Neuronal stem cell (in vitro differentiated cells): Measurements from ENCODE around the gene ACTL7B.
"Not testable (repeated sequence)": the region's sequence is repeated elsewhere in the genome, so short reads cannot be mapped to it uniquely, and the experiment has no call there.

Source experiments
- DNase-seq: peaks from one replicate; pipeline ENCODE4 v3.0.0-alpha.2; 2013; ENCODE audit warnings: low spot score
- H2AFZ ChIP-seq: one replicate; pipeline ENCODE4 v1.6.1; 2013; ENCODE audit warnings: mild to moderate bottlenecking, low read length, inconsistent platforms
- H2AK5ac ChIP-seq: 2 replicates; pipeline ENCODE4 v1.6.1; 2013; ENCODE audit warnings: low read depth, mild to moderate bottlenecking, inconsistent platforms, low read length, moderate library complexity, mixed read lengths
- H2BK120ac ChIP-seq: 2 replicates; pipeline ENCODE4 v1.6.1; 2013; ENCODE audit warnings: low read depth, mild to moderate bottlenecking, inconsistent platforms, low read length, moderate library complexity, mixed read lengths
- H2BK12ac ChIP-seq: one replicate; pipeline ENCODE4 v1.6.1; 2013; ENCODE audit warnings: low read length, inconsistent platforms
- H2BK15ac ChIP-seq: 2 replicates; pipeline ENCODE4 v1.6.1; 2013; ENCODE audit warnings: mild to moderate bottlenecking, low read length, inconsistent platforms, mixed read lengths
- H2BK5ac ChIP-seq: one replicate; pipeline ENCODE4 v1.6.1; 2013; ENCODE audit warnings: inconsistent platforms, mild to moderate bottlenecking, low read length, moderate library complexity
- H3K14ac ChIP-seq: one replicate; pipeline ENCODE4 v1.6.1; 2013; ENCODE audit warnings: low read length, inconsistent platforms
- H3K18ac ChIP-seq: 2 replicates; pipeline ENCODE4 v1.6.1; 2013; ENCODE audit warnings: low read length, inconsistent platforms
- H3K23ac ChIP-seq: 2 replicates; pipeline ENCODE4 v1.6.1; 2013; ENCODE audit warnings: low read depth, mild to moderate bottlenecking, mixed read lengths, low read length, inconsistent platforms; ENCODE audit not compliant: poor library complexity
- H3K27ac ChIP-seq: replicated peaks from 3 replicates; pipeline ENCODE4 v1.5.1; 2013; ENCODE audit warnings: low read length, inconsistent platforms
- H3K27me3 ChIP-seq, 3 experiments: 2 replicates each; pipeline ENCODE4 v1.6.1; 2013; ENCODE audit warnings: low read length in 3 of 3, mild to moderate bottlenecking in 2 of 3, inconsistent platforms in 1 of 3, low read depth in 1 of 3, mixed read lengths in 1 of 3, moderate library complexity in 1 of 3; ENCODE audit not compliant: control insufficient read depth in 3 of 3, insufficient read depth in 3 of 3
- H3K36me3 ChIP-seq, 2 donors: replicated peaks in 1 of 2; 2 replicates each; pipeline ENCODE4 v1.6.1; 2013; ENCODE audit warnings: low read length in 2 of 2; ENCODE audit not compliant: control insufficient read depth in 2 of 2, insufficient read depth in 2 of 2
- H3K4ac ChIP-seq: 2 replicates; pipeline ENCODE4 v1.6.1; 2013; ENCODE audit warnings: inconsistent platforms, mild to moderate bottlenecking, low read length, moderate library complexity
- H3K4me1 ChIP-seq, 2 donors: 1 replicate in 1 of 2; 2 replicates in 1 of 2; pipeline ENCODE4 v1.6.1; 2013; ENCODE audit warnings: low read length in 2 of 2, low read depth in 1 of 2; ENCODE audit not compliant: control insufficient read depth in 2 of 2, insufficient read depth in 1 of 2
- H3K4me2 ChIP-seq: one replicate; pipeline ENCODE4 v1.6.1; 2013; ENCODE audit warnings: mild to moderate bottlenecking, low read length, inconsistent platforms; ENCODE audit not compliant: insufficient read depth, poor library complexity, severe bottlenecking
- H3K4me3 ChIP-seq, 2 donors: 2 replicates each; pipeline ENCODE4 v1.5.1; 2013; ENCODE audit warnings: low read length in 2 of 2, mild to moderate bottlenecking in 2 of 2, inconsistent platforms in 1 of 2, moderate library complexity in 1 of 2
- H3K79me1 ChIP-seq: one replicate; pipeline ENCODE4 v1.6.1; 2013; ENCODE audit warnings: low read depth, mild to moderate bottlenecking, inconsistent platforms, low read length, moderate library complexity
- H3K9ac ChIP-seq: one replicate; pipeline ENCODE4 v1.6.1; 2013; ENCODE audit warnings: mild to moderate bottlenecking, low read depth, low read length, inconsistent platforms; ENCODE audit not compliant: poor library complexity
- H3K9me3 ChIP-seq, 2 donors: replicated peaks in 1 of 2; 2 replicates each; pipeline versions ENCODE3 to v1.6.1; 2013; ENCODE audit warnings: low read length in 2 of 2, mild to moderate bottlenecking in 2 of 2, inconsistent platforms in 1 of 2, low read depth in 1 of 2, mixed read lengths in 1 of 2, moderate library complexity in 1 of 2; ENCODE audit not compliant: control insufficient read depth in 2 of 2, insufficient read depth in 1 of 2
- H4K8ac ChIP-seq: one replicate; pipeline ENCODE4 v1.6.1; 2013; ENCODE audit warnings: low read depth, mild to moderate bottlenecking, inconsistent platforms, low read length, moderate library complexity
- H4K91ac ChIP-seq: one replicate; pipeline ENCODE4 v1.6.1; 2013; ENCODE audit warnings: low read length, low read depth, mild to moderate bottlenecking, inconsistent platforms; ENCODE audit not compliant: poor library complexity
- WGBS, 2 donors: extraction: QIAGEN DNeasy Blood & Tissue Kit; methylation state at CpG; one replicate each; pipeline ENCODE4 v1.1.7; 2013; ENCODE audit warnings: missing lambda C conversion rate in 2 of 2, mixed read lengths in 1 of 2; ENCODE audit not compliant: insufficient read length in 2 of 2, insufficient replicate concordance in 1 of 2; ENCODE audit errors: extremely low coverage in 2 of 2; 5-methylcytosine and 5-hydroxymethylcytosine counted together

The ACTL7B gene

GRCh38 chr9:108844856-108845255 is 10.9 kb downstream of the ACTL7B start:
- no peaks in the 10 kb centered on the region for H3K9me3 ChIP-seq
- no peak overlapping the region for H3K27ac ChIP-seq
- H3K4me2 ChIP-seq: no peak overlapping the region
- H3K4ac ChIP-seq: no peak overlapping the region
- no peak overlapping the region for H3K14ac ChIP-seq
- H3K9ac ChIP-seq: no peak overlapping the region
- no peak overlapping the region for H3K18ac ChIP-seq
- no peak overlapping the region for H2BK120ac ChIP-seq
- no peaks in the 10 kb centered on the region for H3K79me1 ChIP-seq
- H3K27me3 ChIP-seq: peaks cover 0 to 4% (median 0%) of the 10 kb centered on the region in 3 experiments
- no peak overlapping the region for H2BK5ac ChIP-seq
- no peak overlapping the region for H2BK12ac ChIP-seq
- no peak overlapping the region for H4K91ac ChIP-seq
- no peak overlapping the region for H2AK5ac ChIP-seq
- no peak overlapping the region for H4K8ac ChIP-seq
- H2AFZ ChIP-seq: no peak overlapping the region
- H3K36me3 ChIP-seq: no peaks in the 10 kb centered on the region
- no peak for DNase-seq
- H3K4me3 ChIP-seq: no peak overlapping the region
- H3K4me1 ChIP-seq: no peaks in the 10 kb centered on the region
- no peak overlapping the region for H2BK15ac ChIP-seq
- WGBS, 2 donors: no CpG with 5 or more reads among the region's 2 CpGs
- no peak overlapping the region for H3K23ac ChIP-seq

- H3K23ac ChIP-seq: no peak overlapping the region
- no peaks in the 10 kb centered on the region for H3K4me1 ChIP-seq
- H2BK120ac ChIP-seq: no peak overlapping the region
- no peak overlapping the region for H3K14ac ChIP-seq
- H3K4me3 ChIP-seq: no peak overlapping the region
- H3K4ac ChIP-seq: no peak overlapping the region
- no peak overlapping the region for H3K18ac ChIP-seq
- H2AK5ac ChIP-seq: no peak overlapping the region
- H3K36me3 ChIP-seq: no peaks in the 10 kb centered on the region
- WGBS, 2 donors: no CpG with 5 or more reads among the region's 2 CpGs
- H4K8ac ChIP-seq: no peak overlapping the region
- H2BK12ac ChIP-seq: no peak overlapping the region
- no peaks in the 10 kb centered on the region for H3K79me1 ChIP-seq
- no peak overlapping the region for H3K9ac ChIP-seq
- no peak overlapping the region for H2BK5ac ChIP-seq
- no peak overlapping the region for H3K4me2 ChIP-seq
- H2BK15ac ChIP-seq: no peak overlapping the region
- no peak overlapping the region for H4K91ac ChIP-seq
- no peak overlapping the region for H3K27ac ChIP-seq
- peaks cover 0 to 4% (median 0%) of the 10 kb centered on the region in 3 experiments for H3K27me3 ChIP-seq
- no peak for DNase-seq
- H3K9me3 ChIP-seq: no peaks in the 10 kb centered on the region
- H2AFZ ChIP-seq: no peak overlapping the region
These were observed 11.4 kb downstream of the ACTL7B start for GRCh38 chr9:108844391-108844790.

- Histone ChIP-seq H3K27me3 (peaks cover 0 to 4% (median 0%) of the 10 kb centered on the region in 3 experiments), H3K36me3 (no peaks in the 10 kb centered on the region), H2BK15ac (no peak overlapping the region), H3K4ac (no peak overlapping the region), H3K23ac (no peak overlapping the region), H4K8ac (no peak overlapping the region), H3K4me2 (no peak overlapping the region), H3K4me1 (no peaks in the 10 kb centered on the region), H3K9ac (no peak overlapping the region), H3K9me3 (no peaks in the 10 kb centered on the region), H2BK120ac (no peak overlapping the region), H3K14ac (no peak overlapping the region), H2AFZ (peak overlapping the region; percentile 49), H2AK5ac (no peak overlapping the region), H3K79me1 (no peaks in the 10 kb centered on the region), H2BK5ac (no peak overlapping the region), H4K91ac (no peak overlapping the region), H2BK12ac (no peak overlapping the region), H3K4me3 (no peak overlapping the region), H3K18ac (no peak overlapping the region), H3K27ac (no peak overlapping the region)
- WGBS, 2 donors: no CpG with 5 or more reads among the region's 16 CpGs
- no peak for DNase-seq
These were observed 13.0 kb downstream of the ACTL7B start for GRCh38 chr9:108842610-108843295.

- not testable (repeated sequence) for H3K79me1 ChIP-seq, H3K14ac ChIP-seq, H3K36me3 ChIP-seq, H3K4me3 ChIP-seq, H3K23ac ChIP-seq, H2BK15ac ChIP-seq, H4K8ac ChIP-seq, H3K4ac ChIP-seq, H4K91ac ChIP-seq, H2AFZ ChIP-seq, DNase-seq, H3K9ac ChIP-seq, H3K9me3 ChIP-seq, H3K18ac ChIP-seq, H2BK5ac ChIP-seq, H3K4me2 ChIP-seq, H3K27ac ChIP-seq, H2AK5ac ChIP-seq, H2BK120ac ChIP-seq, H3K4me1 ChIP-seq, H3K27me3 ChIP-seq, H2BK12ac ChIP-seq
- no CpG with 5 or more reads among the region's 5 CpGs for WGBS, 2 donors
These were observed 16.2 kb downstream of the ACTL7B start for GRCh38 chr9:108839561-108839960.
